Iris pigment epithelial cell (primary cell): ENCODE results near the gene OLFML2A.

Experiments used
- DNase-seq: peaks from one replicate; pipeline ENCODE4 v3.0.0-alpha.2; 2011; ENCODE audit warnings: low read depth

Gene OLFML2A

GRCh38 chr9:124854161-124854560, 77.2 kb downstream of the OLFML2A start:
- DNase-seq, result no peak

- DNase-seq, result no peak
These were observed 77.9 kb downstream of the OLFML2A start for GRCh38 chr9:124854822-124855221.

- no peak for DNase-seq
These were observed 78.6 kb downstream of the OLFML2A start for GRCh38 chr9:124855566-124855943.

- no peak for DNase-seq
These were observed 79.2 kb downstream of the OLFML2A start for GRCh38 chr9:124855944-124856765.

GRCh38 chr9:124857533-124858162, 80.7 kb downstream of the OLFML2A start:
- no peak for DNase-seq

- no peak for DNase-seq
These were observed 81.6 kb downstream of the OLFML2A start for GRCh38 chr9:124858330-124859046.

- no peak for DNase-seq
These were observed 83.1 kb downstream of the OLFML2A start for GRCh38 chr9:124859803-124860581.

GRCh38 chr9:124860582-124861341, 83.8 kb downstream of the OLFML2A start:
- no peak for DNase-seq

GRCh38 chr9:124861342-124862229, 84.7 kb downstream of the OLFML2A start, which contains the start of the genes ARPC5L and RPL35:
ARPC5L (plus strand) TSS chr9:124862130; CDS start chr9:124869291, 7,161 bp downstream.
RPL35 (minus strand) TSS chr9:124861957; CDS start chr9:124861912, 45 bp downstream.
- peak; percentile 96 for DNase-seq

- no peak for DNase-seq
These were observed 86.5 kb downstream of the OLFML2A start for GRCh38 chr9:124863371-124863871.
